Loucy (cell line): ENCODE measurements around the gene TM9SF3.

ENCODE experiments used
- CTCF ChIP-seq: fragments of 200-600 bp; sonication (generic); conservative IDR thresholded peaks from 2 replicates; pipeline ENCODE4 v1.5.1; 2014; ENCODE audit warnings: mild to moderate bottlenecking, antibody characterized with exemption, low read length
- EZH2phosphoT487 ChIP-seq: fragments of 200-600 bp; IDR thresholded peaks from 2 replicates; pipeline ENCODE4 v1.6.1; 2018; ENCODE audit warnings: antibody characterized with exemption, mild to moderate bottlenecking, moderate library complexity, borderline replicate concordance

DNA sequence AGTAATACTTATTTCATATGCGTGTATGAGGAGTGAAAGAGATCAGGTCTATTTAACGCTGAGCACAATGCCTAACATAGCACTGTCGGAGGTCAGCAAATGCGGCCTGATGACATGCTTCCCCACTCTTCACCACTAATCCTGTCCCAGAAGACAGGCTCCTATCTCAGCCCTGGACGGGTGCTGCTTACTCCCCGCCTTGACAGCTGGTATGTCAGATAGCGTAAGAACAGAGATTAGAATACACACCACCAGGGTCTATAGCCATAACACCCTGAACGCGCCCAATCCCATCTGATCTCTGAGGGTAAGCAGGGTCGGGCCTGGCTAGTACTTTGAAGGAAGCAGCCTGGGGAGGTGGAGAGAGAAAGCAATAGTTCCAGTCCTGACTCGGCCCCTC, 32.3 kb upstream of the TM9SF3 start:
- TF ChIP-seq EZH2phosphoT487: no peak
- TF ChIP-seq CTCF: no peak
